ENCODE results near the gene EPX.

DNA sequence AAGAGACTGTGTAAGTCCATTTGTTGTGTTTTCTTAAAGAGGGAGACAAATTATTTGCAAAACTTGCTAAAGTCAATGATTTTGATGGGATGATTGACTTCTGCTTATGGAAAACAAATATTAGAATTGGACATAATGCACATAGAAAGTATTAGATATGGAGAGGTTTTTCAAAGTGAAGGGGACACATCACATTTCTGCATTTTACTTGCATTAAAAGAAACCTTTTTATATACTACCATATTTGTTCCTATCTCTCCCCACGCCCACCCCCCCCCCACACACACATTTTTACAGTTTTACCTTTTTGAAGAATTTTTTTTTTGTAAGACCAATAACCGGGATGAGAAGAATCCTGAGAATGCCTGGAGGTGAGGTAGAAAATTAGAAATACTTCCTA is 34.3 kb upstream of the EPX start:
- no peak for TF ChIP-seq POLR2A (IDR thresholded peaks at IDR 0.05; ENCODE audit: low read length)
- TF ChIP-seq GATA1 (IDR thresholded peaks at IDR 0.05; ENCODE audit: low read depth, low read length), result no peak
